ENCODE data around the gene PLK4.
"Not testable (repeated sequence)": the region's sequence is repeated elsewhere in the genome, so short reads cannot be mapped to it uniquely, and the experiment has no call there.

Gene PLK4

DNA sequence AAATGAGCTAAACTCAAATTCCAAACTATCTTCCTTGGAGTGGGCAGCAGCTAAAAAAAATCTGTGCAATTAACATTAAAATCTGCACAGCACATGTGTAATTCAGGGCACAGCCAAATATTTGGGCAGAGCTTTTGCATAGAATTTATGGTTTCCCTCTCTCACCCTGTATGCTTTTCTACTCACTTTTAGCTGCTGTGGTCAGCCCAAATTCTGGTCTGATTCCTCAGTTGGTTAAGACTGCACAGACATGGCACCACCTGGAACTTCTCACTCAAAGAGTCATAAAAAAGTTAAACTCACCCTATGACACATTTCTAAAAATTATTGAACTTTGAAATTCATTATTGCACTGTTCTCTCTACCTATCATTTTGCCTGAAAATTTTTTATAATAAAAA lies 4.9 kb upstream of the PLK4 start:
- H3K9me3 Mint-ChIP-seq, result no peaks in the 10 kb centered on the region
- H3K36me3 Mint-ChIP-seq, result peaks cover 18% of the 10 kb centered on the region
- peaks cover 9% of the 10 kb centered on the region for H3K4me1 Mint-ChIP-seq
- DNase-seq (ENCODE audit: low spot score in 2 of 2) (no peak), ATAC-seq (no peak)
- no peak overlapping the region for H3K4me3 Mint-ChIP-seq
- no peak overlapping the region for H3K27ac Mint-ChIP-seq

DNA sequence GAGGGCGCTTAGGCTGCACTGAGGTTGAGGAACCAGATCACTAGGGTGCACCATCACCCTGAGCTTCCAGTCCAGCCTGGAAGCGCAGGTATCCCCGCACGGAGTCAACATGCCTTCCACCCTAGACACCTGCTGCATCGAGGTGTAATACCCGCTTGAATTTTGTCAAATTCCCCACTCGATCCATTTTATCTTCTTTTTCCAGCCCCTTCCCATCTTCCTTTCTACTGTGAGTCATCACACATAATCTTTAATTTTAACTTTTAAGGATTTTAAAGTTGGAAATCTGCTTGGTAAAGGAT lies 821 bp downstream of the PLK4 start:
- peak; percentile 37 for ATAC-seq
- Mint-ChIP-seq H3K36me3 (peaks cover 69% of the 10 kb centered on the region), H3K27ac (peak overlapping the region; percentile 99), H3K9me3 (no peaks in the 10 kb centered on the region), H3K4me3 (peak overlapping the region; percentile 98), H3K4me1 (peaks cover 13% of the 10 kb centered on the region)
- DNase-seq (ENCODE audit: low spot score in 2 of 2), result no peak

DNA sequence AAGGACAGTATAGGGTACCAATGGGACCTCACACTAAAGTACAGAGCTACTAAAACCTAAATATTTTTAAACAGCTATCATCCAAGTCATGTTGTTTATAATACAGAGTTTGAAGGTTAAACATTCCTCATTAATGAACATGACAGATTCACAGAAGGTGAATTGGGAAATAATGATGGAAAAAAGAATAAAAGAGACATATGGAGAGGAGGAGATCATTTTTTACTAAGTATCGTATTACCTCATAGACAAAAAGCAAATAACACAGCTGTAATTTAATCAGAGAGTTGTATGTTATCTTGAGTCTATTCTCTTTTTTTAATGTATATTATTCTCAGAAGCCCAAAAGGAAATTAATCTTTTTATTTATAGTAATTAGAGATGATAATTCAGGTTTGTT lies 7.9 kb downstream of the PLK4 start:
- Mint-ChIP-seq H3K4me3 (no peak overlapping the region), H3K4me1 (no peaks in the 10 kb centered on the region), H3K9me3 (no peaks in the 10 kb centered on the region), H3K36me3 (peaks cover 88% of the 10 kb centered on the region), H3K27ac (no peak overlapping the region)
- no peak for ATAC-seq
- DNase-seq (ENCODE audit: low spot score in 2 of 2), result no peak

DNA sequence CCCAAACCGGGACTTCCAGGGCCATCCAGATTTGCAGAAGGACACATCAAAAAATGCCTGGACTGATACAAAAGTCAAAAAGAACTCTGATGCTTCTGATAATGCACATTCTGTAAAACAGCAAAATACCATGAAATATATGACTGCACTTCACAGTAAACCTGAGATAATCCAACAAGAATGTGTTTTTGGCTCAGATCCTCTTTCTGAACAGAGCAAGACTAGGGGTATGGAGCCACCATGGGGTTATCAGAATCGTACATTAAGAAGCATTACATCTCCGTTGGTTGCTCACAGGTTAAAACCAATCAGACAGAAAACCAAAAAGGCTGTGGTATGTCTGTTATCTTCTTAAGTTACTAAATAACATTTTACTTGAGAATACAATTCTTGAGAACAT lies 9.2 kb downstream of the PLK4 start:
- ATAC-seq, result no peak
- H3K27ac Mint-ChIP-seq, result no peak overlapping the region
- H3K4me3 Mint-ChIP-seq, result no peak overlapping the region
- H3K36me3 Mint-ChIP-seq, result peaks cover 88% of the 10 kb centered on the region
- no peaks in the 10 kb centered on the region for H3K9me3 Mint-ChIP-seq
- no peaks in the 10 kb centered on the region for H3K4me1 Mint-ChIP-seq
- no peak for DNase-seq (ENCODE audit: low spot score in 2 of 2)

- H3K27ac Mint-ChIP-seq, result no peak overlapping the region
- no peaks in the 10 kb centered on the region for H3K4me1 Mint-ChIP-seq
- no peak for DNase-seq (ENCODE audit: low spot score in 2 of 2)
- no peaks in the 10 kb centered on the region for H3K9me3 Mint-ChIP-seq
- H3K36me3 Mint-ChIP-seq, result peaks cover 73% of the 10 kb centered on the region
- no peak overlapping the region for H3K4me3 Mint-ChIP-seq
- no peak for ATAC-seq
Measured at GRCh38 chr4:127896069-127896468, 15.4 kb downstream of the PLK4 start.

GRCh38 chr4:127896528-127896927 lies 15.8 kb downstream of the PLK4 start:
- ATAC-seq, result no peak
- Mint-ChIP-seq H3K9me3 (no peaks in the 10 kb centered on the region), H3K4me3 (no peak overlapping the region), H3K27ac (no peak overlapping the region), H3K36me3 (peaks cover 72% of the 10 kb centered on the region), H3K4me1 (no peaks in the 10 kb centered on the region)
- no peak for DNase-seq (ENCODE audit: low spot score in 2 of 2)

DNA sequence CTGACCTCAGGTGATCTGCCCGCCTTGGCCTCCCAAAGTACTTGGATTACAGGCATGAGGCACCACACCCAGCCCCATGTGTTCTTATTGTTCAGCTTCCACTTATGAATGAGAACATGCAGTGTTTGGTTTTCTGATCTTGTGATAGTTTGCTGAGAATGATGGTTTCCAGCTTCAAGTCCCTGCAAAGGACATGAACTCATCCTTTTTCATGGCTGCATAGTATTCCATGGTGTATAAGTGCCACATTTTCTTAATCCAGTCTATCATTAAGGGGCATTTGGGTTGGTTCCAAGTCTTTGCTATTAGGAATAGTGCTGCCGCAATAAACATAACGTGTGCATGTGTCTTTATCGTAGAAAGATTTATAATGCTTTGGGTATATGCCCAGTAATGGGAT lies 19.0 kb downstream of the PLK4 start:
- ATAC-seq; H3K4me3 Mint-ChIP-seq; H3K4me1 Mint-ChIP-seq; H3K27ac Mint-ChIP-seq; DNase-seq (ENCODE audit: low spot score in 2 of 2); H3K9me3 Mint-ChIP-seq: not testable (repeated sequence)
- peaks cover 41% of the 10 kb centered on the region for H3K36me3 Mint-ChIP-seq

DNA sequence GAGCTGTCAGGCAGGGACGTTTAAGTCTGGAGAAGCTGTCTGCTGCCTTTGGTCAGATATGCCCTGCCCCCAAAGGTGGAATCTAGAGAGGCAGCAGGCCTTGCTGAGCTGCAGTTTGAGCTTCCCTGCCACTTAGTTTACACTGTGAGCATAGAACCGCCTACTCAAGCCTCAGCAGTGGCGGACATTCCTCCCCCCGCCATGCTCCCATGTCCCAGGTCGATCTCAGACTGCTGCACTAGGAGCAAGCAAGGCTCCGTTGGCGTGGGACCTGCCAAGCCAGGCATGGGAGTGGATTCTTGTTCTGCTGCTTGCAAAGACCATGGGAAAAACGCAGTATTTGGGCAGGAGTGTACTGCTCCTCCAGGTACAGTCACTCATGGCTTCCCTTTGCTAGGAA lies 24.3 kb downstream of the PLK4 start:
- ATAC-seq (no peak), DNase-seq (ENCODE audit: low spot score in 2 of 2) (no peak)
- no peaks in the 10 kb centered on the region for H3K36me3 Mint-ChIP-seq
- H3K4me3 Mint-ChIP-seq, result no peak overlapping the region
- peaks cover 3% of the 10 kb centered on the region for H3K9me3 Mint-ChIP-seq
- no peak overlapping the region for H3K27ac Mint-ChIP-seq
- no peaks in the 10 kb centered on the region for H3K4me1 Mint-ChIP-seq

- ATAC-seq, result no peak
- Mint-ChIP-seq H3K4me3 (no peak overlapping the region), H3K36me3 (peaks cover 36% of the 10 kb centered on the region), H3K4me1 (no peaks in the 10 kb centered on the region), H3K27ac (no peak overlapping the region), H3K9me3 (no peaks in the 10 kb centered on the region)
- no peak for DNase-seq (ENCODE audit: low spot score in 2 of 2)
Measured at GRCh38 chr4:127916512-127916911, 35.8 kb downstream of the PLK4 start.

GRCh38 chr4:127917151-127917550 lies 36.5 kb downstream of the PLK4 start:
- no peak overlapping the region for H3K27ac Mint-ChIP-seq
- no peak for DNase-seq (ENCODE audit: low spot score in 2 of 2)
- ATAC-seq, result no peak
- no peaks in the 10 kb centered on the region for H3K4me1 Mint-ChIP-seq
- H3K9me3 Mint-ChIP-seq, result no peaks in the 10 kb centered on the region
- H3K4me3 Mint-ChIP-seq, result no peak overlapping the region
- peaks cover 42% of the 10 kb centered on the region for H3K36me3 Mint-ChIP-seq

DNA sequence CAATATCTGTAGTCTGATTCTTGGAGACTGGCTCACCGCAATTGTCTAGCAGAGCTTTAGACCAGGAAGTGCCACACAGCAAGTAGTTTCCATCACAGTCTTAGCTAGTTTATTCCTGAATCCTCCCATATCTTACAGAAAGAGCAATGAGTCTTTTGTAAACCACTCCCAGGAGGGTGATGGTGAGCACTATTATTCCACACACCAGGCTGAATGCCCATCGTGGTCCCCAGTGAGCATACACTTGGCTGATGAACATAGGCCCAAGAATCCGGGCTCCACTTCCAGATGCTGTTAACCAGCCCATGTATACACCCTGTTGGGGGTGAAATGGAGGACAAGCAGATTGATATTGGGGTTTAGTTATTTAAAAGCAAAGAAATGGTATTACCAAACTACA lies 39.8 kb downstream of the PLK4 start:
- Mint-ChIP-seq H3K4me1 (no peaks in the 10 kb centered on the region), H3K4me3 (no peak overlapping the region), H3K36me3 (peaks cover 64% of the 10 kb centered on the region), H3K27ac (no peak overlapping the region), H3K9me3 (no peaks in the 10 kb centered on the region)
- DNase-seq (ENCODE audit: low spot score in 2 of 2) (no peak), ATAC-seq (no peak)

- ATAC-seq (no peak), DNase-seq (ENCODE audit: low spot score in 2 of 2) (no peak)
- H3K36me3 Mint-ChIP-seq, result peaks cover 69% of the 10 kb centered on the region
- H3K4me1 Mint-ChIP-seq, result no peaks in the 10 kb centered on the region
- H3K27ac Mint-ChIP-seq, result no peak overlapping the region
- peaks cover 3% of the 10 kb centered on the region for H3K9me3 Mint-ChIP-seq
- no peak overlapping the region for H3K4me3 Mint-ChIP-seq
Measured at GRCh38 chr4:127922226-127922625, 41.5 kb downstream of the PLK4 start.

DNA sequence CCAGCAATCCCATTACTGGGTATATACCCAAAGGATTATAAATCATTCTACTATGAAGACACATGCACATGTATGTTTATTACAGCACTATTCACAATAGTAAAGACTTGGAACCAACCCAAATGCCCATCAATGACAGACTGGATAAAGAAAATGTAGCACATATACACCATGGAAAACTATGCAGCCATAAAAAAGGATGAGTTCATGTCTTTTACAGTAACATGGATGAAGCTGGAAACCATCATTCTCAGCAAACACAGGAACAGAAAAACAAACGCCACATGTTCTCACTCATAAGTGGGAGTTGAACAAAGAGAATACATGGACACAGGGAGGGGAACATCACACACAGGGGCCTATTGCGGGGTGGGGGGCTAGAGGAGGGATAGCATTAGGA lies 45.0 kb downstream of the PLK4 start:
- DNase-seq (ENCODE audit: low spot score in 2 of 2); H3K9me3 Mint-ChIP-seq; ATAC-seq; H3K4me1 Mint-ChIP-seq; H3K27ac Mint-ChIP-seq; H3K4me3 Mint-ChIP-seq: not testable (repeated sequence)
- H3K36me3 Mint-ChIP-seq, result peaks cover 67% of the 10 kb centered on the region

- H3K36me3 Mint-ChIP-seq, result peaks cover 30% of the 10 kb centered on the region
Measured at GRCh38 chr4:127930175-127930574, 49.5 kb downstream of the PLK4 start.

GRCh38 chr4:127931836-127932235 lies 51.1 kb downstream of the PLK4 start:
- not testable (repeated sequence) for H3K4me3 Mint-ChIP-seq; H3K4me1 Mint-ChIP-seq; ATAC-seq; DNase-seq (ENCODE audit: low spot score in 2 of 2); H3K9me3 Mint-ChIP-seq; H3K27ac Mint-ChIP-seq
- peaks cover 33% of the 10 kb centered on the region for H3K36me3 Mint-ChIP-seq

More at GRCh38 chr4:127930175-127930574, 49.5 kb downstream of the PLK4 start:
- Mint-ChIP-seq H3K9me3 (peaks cover 3% of the 10 kb centered on the region), H3K4me3 (no peak overlapping the region), H3K27ac (no peak overlapping the region), H3K4me1 (no peaks in the 10 kb centered on the region)
- ATAC-seq (no peak), DNase-seq (ENCODE audit: low spot score in 2 of 2) (no peak)

- DNase-seq (ENCODE audit: low spot score in 2 of 2), result no peak
- Mint-ChIP-seq H3K27ac (peak overlapping the region; percentile 13), H3K36me3 (peaks cover 46% of the 10 kb centered on the region), H3K4me1 (peaks cover 10% of the 10 kb centered on the region), H3K4me3 (no peak overlapping the region), H3K9me3 (no peaks in the 10 kb centered on the region)
- peak; percentile 63 for ATAC-seq
Measured at GRCh38 chr4:127936974-127937373, 56.3 kb downstream of the PLK4 start.
